Activated CD4-positive, alpha-beta memory T cell treated with anti-CD3 and anti-CD28 coated beads, Interleukin-2, amount 10 ng/mL, durations not matched to agents 7 days and 5 days (primary cell): Measurements from ENCODE around the gene SRPK2. TPM values are rescaled to one million over a fixed set of nuclear protein-coding genes. Genes with fewer than 3 reads are reported as not detected.
"Not testable (repeated sequence)": the region's sequence is repeated elsewhere in the genome, so short reads cannot be mapped to it uniquely, and the experiment has no call there.

ENCODE experiments used
- CTCF ChIA-PET: fragments of 350-600 bp; sonication (Branson Sonifier 250); formaldehyde crosslinking; loops from one replicate; lab custom pipeline; 2021; ENCODE audit warnings: antibody characterized with exemption, inconsistent platforms; lab: Charles Lee
- POLR2A ChIA-PET: fragments of 350-600 bp; sonication (Branson Sonifier 250); formaldehyde crosslinking; loops from one replicate; lab custom pipeline; 2021; ENCODE audit warnings: antibody characterized with exemption; lab: Charles Lee
- DNase-seq: peaks from one replicate; pipeline ENCODE4 v3.0.0-alpha.2; 2020
- H3K27ac Mint-ChIP-seq: one replicate; pipeline ENCODE4 v1.8.0; 2021; ENCODE audit warnings: mild to moderate bottlenecking, mixed read lengths
- H3K27me3 Mint-ChIP-seq: one replicate; pipeline ENCODE4 v1.8.0; 2021; ENCODE audit warnings: mixed read lengths
- H3K36me3 Mint-ChIP-seq: one replicate; pipeline ENCODE4 v1.8.0; 2021; ENCODE audit warnings: low read depth, mixed read lengths
- H3K4me1 Mint-ChIP-seq: one replicate; pipeline ENCODE4 v1.8.0; 2021; ENCODE audit warnings: mixed read lengths
- H3K4me3 Mint-ChIP-seq: one replicate; pipeline ENCODE4 v1.8.0; 2021; ENCODE audit warnings: mild to moderate bottlenecking, mixed read lengths
- H3K9me3 Mint-ChIP-seq: one replicate; pipeline ENCODE4 v1.8.0; 2021; ENCODE audit warnings: mixed read lengths
- total RNA-seq, 2 experiments: library from RNA; stranded (reverse); gene quantifications; one replicate each; pipeline ENCODE4 v1.2.3, GENCODE V29; 2021

SRPK2 gene
- total RNA-seq, 2 experiments from 2014 or later: 42.9 to 45.0 TPM

GRCh38 chr7:105350906-105351305, 37.8 kb downstream of the SRPK2 start:
- H3K27ac Mint-ChIP-seq: peak overlapping the region; percentile 61
- ChIA-PET CTCF (interaction anchor here (0.7 to 4.3 kb wide), 4 partner anchors 9 to 217 kb away, joined by 3 to 19 read pairs (median 4); partner anchors contain the start of gene SRPK2), POLR2A (interaction anchor here (0.5 to 4.5 kb wide), 3 partner anchors 37 to 245 kb away, joined by 3 to 38 read pairs (median 6); partner anchors contain the start of gene SRPK2)
- H3K4me3 Mint-ChIP-seq: no peak overlapping the region
- no peaks in the 10 kb centered on the region for H3K27me3 Mint-ChIP-seq
- H3K36me3 Mint-ChIP-seq: peaks cover 6% of the 10 kb centered on the region
- peaks cover 66% of the 10 kb centered on the region for H3K4me1 Mint-ChIP-seq
- DNase-seq: no peak
- no peaks in the 10 kb centered on the region for H3K9me3 Mint-ChIP-seq

GRCh38 chr7:105348177-105348576, 40.5 kb downstream of the SRPK2 start:
- H3K36me3 Mint-ChIP-seq, H3K27me3 Mint-ChIP-seq, H3K27ac Mint-ChIP-seq, DNase-seq, H3K9me3 Mint-ChIP-seq, H3K4me3 Mint-ChIP-seq, POLR2A ChIA-PET: not testable (repeated sequence)
- CTCF ChIA-PET: interaction anchor here (0.6 to 1.3 kb wide), 2 partner anchors 24 to 139 kb away, joined by 3 read pairs; no protein-coding TSS in a partner anchor
- peaks cover 62% of the 10 kb centered on the region for H3K4me1 Mint-ChIP-seq

DNA sequence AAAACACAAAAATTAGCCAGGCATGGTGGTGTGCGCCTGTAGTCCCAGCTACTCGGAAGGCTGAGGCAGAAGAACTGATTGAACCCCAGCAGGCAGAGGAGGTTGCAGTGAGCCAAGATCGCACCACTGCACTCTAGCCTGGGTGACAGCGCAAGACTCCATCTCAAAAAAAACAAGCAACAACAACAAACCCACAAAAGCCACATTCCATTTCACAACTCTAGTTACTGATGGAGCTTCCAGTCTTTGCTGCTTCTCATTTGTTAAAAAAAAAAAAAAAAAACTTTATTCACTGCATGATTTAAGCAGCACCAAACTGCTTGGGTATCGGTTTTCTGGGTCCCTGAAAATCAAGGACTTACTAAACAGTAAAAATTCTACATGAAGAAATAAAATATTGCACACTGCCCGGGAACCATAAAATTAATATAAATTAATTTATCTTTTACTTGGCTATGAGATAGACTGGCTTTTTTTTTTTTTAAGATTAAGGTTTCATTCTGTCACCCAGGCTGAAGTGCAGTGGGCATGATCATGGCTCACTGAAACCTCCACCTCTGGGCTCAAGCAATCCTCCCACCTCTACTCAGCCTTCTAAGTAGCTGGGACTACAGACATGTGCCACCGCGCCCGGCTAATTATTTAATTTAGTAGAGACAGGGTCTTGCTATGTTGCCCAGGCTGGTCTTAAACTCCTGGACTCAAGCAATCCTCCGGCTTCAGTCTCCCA, 42.0 kb downstream of the SRPK2 start:
- Mint-ChIP-seq H3K27me3 (no peaks in the 10 kb centered on the region), H3K4me1 (peaks cover 56% of the 10 kb centered on the region), H3K4me3 (peak overlapping the region; percentile 19), H3K27ac (peak overlapping the region; percentile 73), H3K9me3 (no peaks in the 10 kb centered on the region), H3K36me3 (peaks cover 5% of the 10 kb centered on the region)
- POLR2A ChIA-PET: interaction anchor here (0.7 to 2.4 kb wide), 9 partner anchors 10 to 402 kb away, joined by 3 to 13 read pairs (median 5); partner anchors contain the start of genes KMT2E and SRPK2
- CTCF ChIA-PET: interaction anchor here (0.7 to 1.5 kb wide), 6 partner anchors 10 to 406 kb away, joined by 3 to 4 read pairs (median 3); no protein-coding TSS in a partner anchor
- DNase-seq: peak; percentile 49

GRCh38 chr7:105346138-105346537, 42.6 kb downstream of the SRPK2 start:
- peaks cover 53% of the 10 kb centered on the region for H3K4me1 Mint-ChIP-seq
- POLR2A ChIA-PET: interaction anchor here (0.7 to 2.4 kb wide), 8 partner anchors 10 to 401 kb away, joined by 3 to 13 read pairs (median 5); partner anchors contain the start of genes KMT2E and SRPK2
- peak overlapping the region; percentile 73 for H3K27ac Mint-ChIP-seq

GRCh38 chr7:105345725-105346124, 43.0 kb downstream of the SRPK2 start:
- H3K27me3 Mint-ChIP-seq: no peaks in the 10 kb centered on the region
- H3K36me3 Mint-ChIP-seq: peaks cover 5% of the 10 kb centered on the region
- no peak for DNase-seq
- ChIA-PET CTCF (interaction anchor here (0.8 to 1.5 kb wide), 6 partner anchors 11 to 427 kb away, joined by 3 to 6 read pairs (median 3); no protein-coding TSS in a partner anchor), POLR2A (interaction anchor here (0.7 to 2.4 kb wide), 8 partner anchors 11 to 416 kb away, joined by 3 to 13 read pairs (median 5); partner anchors contain the start of genes KMT2E and SRPK2)
- H3K4me3 Mint-ChIP-seq: no peak overlapping the region
- H3K9me3 Mint-ChIP-seq: no peaks in the 10 kb centered on the region
- H3K4me1 Mint-ChIP-seq: peaks cover 51% of the 10 kb centered on the region
- no peak overlapping the region for H3K27ac Mint-ChIP-seq

More at GRCh38 chr7:105346138-105346537, 42.6 kb downstream of the SRPK2 start:
- CTCF ChIA-PET: interaction anchor here (1.2 to 1.5 kb wide), 5 partner anchors 10 to 365 kb away, joined by 3 to 4 read pairs (median 3); no protein-coding TSS in a partner anchor
- DNase-seq: no peak
- Mint-ChIP-seq H3K36me3 (peaks cover 5% of the 10 kb centered on the region), H3K4me3 (no peak overlapping the region), H3K9me3 (no peaks in the 10 kb centered on the region), H3K27me3 (no peaks in the 10 kb centered on the region)

DNA sequence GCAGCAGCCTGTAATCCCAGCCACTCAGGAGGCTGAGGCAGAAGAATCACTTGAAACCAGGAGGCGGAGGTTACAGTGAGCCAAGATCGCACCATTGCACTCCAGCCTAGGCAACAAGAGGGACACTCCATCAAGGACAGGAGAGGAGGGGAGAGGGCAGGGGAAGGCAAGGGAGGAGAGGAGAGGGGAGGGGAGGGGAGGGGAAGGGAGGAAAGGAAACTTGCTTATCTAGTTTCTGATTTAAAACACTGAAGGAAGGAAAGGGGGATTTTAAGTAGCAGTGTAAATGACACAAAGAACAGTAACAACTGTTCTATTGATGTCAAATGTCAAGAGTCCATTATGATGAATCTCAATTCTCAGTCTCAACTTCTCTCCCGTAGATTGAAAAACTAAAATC, 43.7 kb downstream of the SRPK2 start:
- POLR2A ChIA-PET: interaction anchor here (1.1 to 2.4 kb wide), 5 partner anchors 8 to 331 kb away, joined by 4 to 13 read pairs (median 5); partner anchors contain the start of genes KMT2E and SRPK2
- CTCF ChIA-PET: interaction anchor here (0.5 to 1.5 kb wide), 5 partner anchors 11 to 426 kb away, joined by 3 to 6 read pairs (median 3); no protein-coding TSS in a partner anchor
- no peaks in the 10 kb centered on the region for H3K27me3 Mint-ChIP-seq
- H3K4me3 Mint-ChIP-seq: no peak overlapping the region
- H3K27ac Mint-ChIP-seq: no peak overlapping the region
- peaks cover 5% of the 10 kb centered on the region for H3K36me3 Mint-ChIP-seq
- no peaks in the 10 kb centered on the region for H3K9me3 Mint-ChIP-seq
- H3K4me1 Mint-ChIP-seq: peaks cover 49% of the 10 kb centered on the region
- no peak for DNase-seq

- Mint-ChIP-seq H3K36me3 (peaks cover 5% of the 10 kb centered on the region), H3K9me3 (no peaks in the 10 kb centered on the region), H3K27me3 (no peaks in the 10 kb centered on the region), H3K4me3 (no peak overlapping the region), H3K4me1 (peaks cover 18% of the 10 kb centered on the region), H3K27ac (no peak overlapping the region)
- ChIA-PET POLR2A (interaction anchor here (0.8 kb wide), 1 partner anchor 12 kb away, joined by 3 read pairs; no protein-coding TSS in a partner anchor), CTCF (interaction anchor here (0.7 kb wide), 2 partner anchors 16 to 433 kb away, joined by 3 read pairs; no protein-coding TSS in a partner anchor)
- DNase-seq: no peak
Observed at GRCh38 chr7:105339404-105340323, 49.1 kb downstream of the SRPK2 start.

- H3K9me3 Mint-ChIP-seq: no peaks in the 10 kb centered on the region
- no peak for DNase-seq
- POLR2A ChIA-PET: interaction anchor here (0.6 kb wide), 1 partner anchor 262 kb away, joined by 3 read pairs; no protein-coding TSS in a partner anchor
- no peak overlapping the region for H3K4me3 Mint-ChIP-seq
- CTCF ChIA-PET: interaction anchor here (1.2 to 1.7 kb wide), 3 partner anchors 15 to 252 kb away, joined by 3 to 6 read pairs (median 4); no protein-coding TSS in a partner anchor
- H3K36me3 Mint-ChIP-seq: peaks cover 2% of the 10 kb centered on the region
- H3K27ac Mint-ChIP-seq: no peak overlapping the region
- no peaks in the 10 kb centered on the region for H3K27me3 Mint-ChIP-seq
- peaks cover 9% of the 10 kb centered on the region for H3K4me1 Mint-ChIP-seq
Observed at GRCh38 chr7:105337529-105337928, 51.2 kb downstream of the SRPK2 start.

- peaks cover 19% of the 10 kb centered on the region for H3K4me1 Mint-ChIP-seq
- ChIA-PET CTCF (no interaction called here), POLR2A (no interaction called here)
- H3K27me3 Mint-ChIP-seq: no peaks in the 10 kb centered on the region
- no peak overlapping the region for H3K4me3 Mint-ChIP-seq
- H3K27ac Mint-ChIP-seq: no peak overlapping the region
- H3K9me3 Mint-ChIP-seq: no peaks in the 10 kb centered on the region
- DNase-seq: no peak
- H3K36me3 Mint-ChIP-seq: no peaks in the 10 kb centered on the region
Observed at GRCh38 chr7:105336009-105336408, 52.7 kb downstream of the SRPK2 start.

DNA sequence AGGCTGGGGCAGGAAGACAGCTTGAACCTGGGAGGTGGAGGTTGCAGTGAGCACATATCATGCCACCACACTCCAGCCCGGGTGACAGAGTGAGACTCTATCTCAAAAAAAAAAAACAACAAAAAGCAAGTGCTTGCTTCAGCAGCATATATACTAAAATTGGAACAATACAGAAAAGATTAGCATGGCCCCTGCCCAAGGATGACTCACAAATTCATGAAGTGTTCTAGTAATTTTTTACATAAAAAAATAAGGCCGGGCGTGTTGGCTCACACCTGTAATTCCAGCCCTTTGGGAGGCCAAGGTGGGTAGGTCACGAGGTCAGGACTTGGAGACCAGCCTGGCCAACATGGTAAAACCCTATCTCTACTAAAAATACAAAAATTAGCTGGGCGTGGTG, 56.1 kb downstream of the SRPK2 start:
- H3K27ac Mint-ChIP-seq, H3K27me3 Mint-ChIP-seq, H3K9me3 Mint-ChIP-seq, DNase-seq, H3K36me3 Mint-ChIP-seq, H3K4me3 Mint-ChIP-seq: not testable (repeated sequence)
- ChIA-PET POLR2A (interaction anchor here (1.6 kb wide), 1 partner anchor 27 kb away, joined by 3 read pairs; no protein-coding TSS in a partner anchor), CTCF (interaction anchor here (1.5 kb wide), 1 partner anchor 10 kb away, joined by 3 read pairs; no protein-coding TSS in a partner anchor)
- peaks cover 17% of the 10 kb centered on the region for H3K4me1 Mint-ChIP-seq

- CTCF ChIA-PET: no interaction called here
Observed at GRCh38 chr7:105330526-105330925, 58.2 kb downstream of the SRPK2 start.

DNA sequence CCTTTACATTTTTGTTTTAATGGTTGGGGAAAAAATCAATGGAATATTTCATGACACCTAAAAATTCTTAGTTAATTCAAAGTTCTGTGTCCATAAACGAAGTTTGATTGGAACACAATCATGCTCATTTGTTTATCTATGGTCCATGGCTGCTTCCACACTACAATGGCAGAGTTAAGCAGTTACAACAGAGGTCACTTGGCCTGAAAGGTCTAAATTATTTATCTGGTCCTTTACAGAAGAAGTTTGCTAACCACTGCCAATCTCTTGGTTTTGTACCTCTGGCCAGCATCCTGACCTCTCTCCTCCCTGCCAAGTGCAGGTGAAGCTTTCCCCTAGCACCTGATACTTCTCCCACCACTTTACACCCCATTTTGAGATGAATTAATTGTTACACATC, 61.5 kb downstream of the SRPK2 start:
- ChIA-PET CTCF (interaction anchor here (0.8 kb wide), 1 partner anchor 346 kb away, joined by 3 read pairs; no protein-coding TSS in a partner anchor), POLR2A (no interaction called here)
- H3K27me3 Mint-ChIP-seq: no peaks in the 10 kb centered on the region
- no peak overlapping the region for H3K4me3 Mint-ChIP-seq
- no peak for DNase-seq
- H3K4me1 Mint-ChIP-seq: peaks cover 20% of the 10 kb centered on the region
- peaks cover 6% of the 10 kb centered on the region for H3K36me3 Mint-ChIP-seq
- no peak overlapping the region for H3K27ac Mint-ChIP-seq
- peaks cover 5% of the 10 kb centered on the region for H3K9me3 Mint-ChIP-seq

More at GRCh38 chr7:105330526-105330925, 58.2 kb downstream of the SRPK2 start:
- no peak for DNase-seq
- Mint-ChIP-seq H3K9me3 (no peaks in the 10 kb centered on the region), H3K27ac (no peak overlapping the region), H3K36me3 (no peaks in the 10 kb centered on the region), H3K4me1 (peaks cover 24% of the 10 kb centered on the region), H3K27me3 (no peaks in the 10 kb centered on the region), H3K4me3 (no peak overlapping the region)
- POLR2A ChIA-PET: no interaction called here
